HG03066 (cell line): ENCODE measurements around the gene PIGL.
"Not testable (repeated sequence)": the region's sequence is repeated elsewhere in the genome, so short reads cannot be mapped to it uniquely, and the experiment has no call there.

Experiments used
- ATAC-seq: cut with Tn5 transposase; IDR thresholded peaks from one replicate; pipeline ENCODE4 v1.9.1; 2021; ENCODE audit warnings: low read depth; ENCODE audit not compliant: unreplicated experiment

The PIGL gene

GRCh38 chr17:16301963-16302855, 85.2 kb downstream of the PIGL start:
- no peak for ATAC-seq

- no peak for ATAC-seq
Measured at GRCh38 chr17:16302856-16303255, 85.8 kb downstream of the PIGL start.

DNA sequence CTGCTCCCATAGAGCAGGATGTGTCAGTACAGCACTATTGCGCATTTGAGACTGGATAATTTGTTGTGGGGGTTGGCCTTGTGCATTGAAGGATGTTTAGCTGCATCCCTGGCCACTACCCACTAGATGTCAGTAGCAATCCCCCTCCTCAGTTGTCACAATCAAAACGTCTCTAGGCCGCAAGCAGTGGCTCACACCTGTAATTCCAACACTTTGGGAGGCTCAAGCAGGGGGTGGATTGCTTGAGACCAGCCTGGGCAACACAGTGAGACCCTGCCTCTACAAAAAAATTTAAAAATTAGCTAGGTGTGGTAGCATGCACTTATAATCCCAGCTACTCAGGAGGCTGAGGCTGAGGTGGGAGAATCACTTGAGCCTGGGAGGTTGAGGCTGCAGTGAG, 87.8 kb downstream of the PIGL start:
- ATAC-seq: no peak

DNA sequence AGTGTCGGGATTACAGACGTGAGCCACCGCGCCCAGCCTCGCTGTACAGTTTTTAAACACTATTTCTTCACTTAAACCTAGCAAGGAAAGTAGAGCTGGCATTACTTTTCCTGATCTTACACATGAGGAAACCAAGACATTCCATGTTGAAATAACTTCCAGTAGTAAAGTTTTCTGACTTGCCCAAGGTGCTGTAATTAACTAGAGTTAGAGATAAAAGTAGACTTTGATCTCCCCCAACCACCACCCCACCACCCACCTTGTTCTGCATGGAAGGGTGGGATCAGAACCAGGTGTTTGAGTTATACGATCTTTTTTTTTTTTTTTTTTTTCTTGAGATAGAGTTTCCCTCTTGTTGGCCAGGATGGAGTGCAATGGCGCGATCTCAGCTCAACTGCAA, 89.2 kb downstream of the PIGL start:
- no peak for ATAC-seq

DNA sequence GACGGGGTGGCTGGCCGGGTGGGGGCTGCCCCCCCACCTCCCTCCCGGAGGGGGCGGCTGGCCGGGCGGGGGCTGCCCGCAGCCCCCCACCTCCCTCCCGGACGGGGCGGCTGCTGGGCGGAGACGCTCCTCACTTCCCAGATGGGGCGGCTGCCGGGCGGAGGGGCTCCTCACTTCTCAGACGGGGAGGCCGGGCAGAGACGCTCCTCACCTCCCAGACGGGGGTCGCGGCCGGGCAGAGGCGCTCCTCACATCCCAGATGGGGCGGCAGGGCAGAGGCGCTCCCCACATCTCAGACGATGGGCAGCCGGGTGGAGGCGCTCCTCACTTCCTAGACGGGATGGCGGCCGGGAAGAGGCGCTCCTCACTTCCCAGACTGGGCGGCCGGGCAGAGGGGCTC, 95.1 kb downstream of the PIGL start:
- not testable (repeated sequence) for ATAC-seq

DNA sequence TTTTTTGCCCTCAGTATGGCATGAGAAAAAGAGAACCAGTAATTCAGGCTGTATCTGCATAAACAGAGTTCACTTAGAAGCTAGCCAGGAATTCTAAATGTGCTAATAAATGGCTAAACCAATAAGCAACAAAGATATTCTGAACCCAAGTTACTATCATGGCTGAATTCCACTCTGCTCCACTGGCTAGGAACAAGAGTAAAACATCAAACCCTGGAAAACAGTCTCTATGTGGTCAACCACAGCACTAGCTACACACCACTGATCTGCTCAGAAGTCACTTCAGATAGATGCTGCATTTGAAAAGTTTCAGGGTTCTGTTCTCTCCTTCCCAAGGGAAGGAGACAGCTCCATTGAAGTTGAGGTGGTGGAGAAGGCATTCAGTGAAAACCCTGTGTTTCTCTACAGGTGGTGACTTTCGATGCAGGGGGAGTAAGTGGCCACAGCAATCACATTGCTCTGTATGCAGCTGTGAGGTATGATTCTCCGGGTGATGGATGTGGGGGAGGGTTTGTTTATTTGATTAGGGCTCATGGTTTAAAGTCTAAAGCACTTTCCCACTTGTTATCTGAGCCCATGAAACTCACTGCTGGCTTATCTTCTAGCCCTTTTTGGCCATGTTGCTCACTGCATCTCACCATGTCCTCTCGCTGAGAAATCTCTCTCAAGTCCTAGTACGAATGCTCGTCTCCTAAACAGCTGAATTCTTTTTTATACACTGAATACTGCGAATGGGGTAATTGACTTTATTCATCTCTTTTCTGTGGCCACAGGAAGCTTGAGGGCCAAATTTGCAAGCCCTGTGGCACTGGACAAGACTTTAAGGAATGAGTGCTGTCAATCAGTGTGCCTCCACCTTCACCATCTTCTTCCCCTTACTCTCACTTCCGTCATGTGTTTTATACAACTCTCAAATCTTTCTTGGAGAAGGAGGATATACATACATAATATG, 96.4 kb downstream of the PIGL start:
- no peak for ATAC-seq

GRCh38 chr17:16314189-16314588, 97.2 kb downstream of the PIGL start:
- no peak for ATAC-seq

DNA sequence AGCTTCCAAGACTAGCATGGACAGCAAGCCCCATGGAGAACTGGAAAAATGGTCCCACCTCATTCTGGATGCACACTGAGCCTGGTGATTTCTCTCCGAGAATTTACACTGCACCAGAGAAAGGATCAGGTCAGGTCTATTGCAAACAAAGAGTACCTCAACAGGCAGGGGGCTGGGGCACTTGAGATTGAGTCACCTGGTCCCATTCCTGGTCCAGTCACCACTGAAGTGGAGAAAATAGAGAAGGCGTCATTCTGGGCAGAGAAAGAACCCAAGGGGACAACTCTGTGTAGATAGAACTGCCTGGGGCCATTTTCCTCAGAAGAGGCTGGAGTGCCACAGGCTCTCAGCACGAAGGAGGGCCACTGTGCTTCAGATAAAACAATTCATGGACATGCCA, 97.8 kb downstream of the PIGL start:
- ATAC-seq: no peak

- no peak for ATAC-seq
Measured at GRCh38 chr17:16319969-16320368, 103.0 kb downstream of the PIGL start.

DNA sequence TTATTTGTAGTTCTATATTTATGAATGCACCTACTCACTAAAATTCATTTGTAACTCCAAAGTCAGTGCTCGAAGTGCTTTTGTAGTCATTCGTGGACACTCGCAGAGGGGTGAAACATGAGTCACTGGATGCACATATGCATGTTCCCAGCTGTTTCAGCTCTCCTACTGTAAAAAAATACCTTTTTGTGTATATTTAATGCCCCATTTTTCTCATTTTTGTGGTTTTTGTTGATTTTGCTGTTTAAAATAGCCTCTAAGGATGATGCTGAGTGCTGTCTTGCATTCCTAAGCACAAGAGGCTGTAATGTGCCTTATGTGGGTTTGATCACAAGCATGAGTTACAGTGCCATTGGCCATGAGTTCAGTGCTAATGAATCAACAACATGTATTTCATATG, 105.6 kb downstream of the PIGL start:
- ATAC-seq: no peak

DNA sequence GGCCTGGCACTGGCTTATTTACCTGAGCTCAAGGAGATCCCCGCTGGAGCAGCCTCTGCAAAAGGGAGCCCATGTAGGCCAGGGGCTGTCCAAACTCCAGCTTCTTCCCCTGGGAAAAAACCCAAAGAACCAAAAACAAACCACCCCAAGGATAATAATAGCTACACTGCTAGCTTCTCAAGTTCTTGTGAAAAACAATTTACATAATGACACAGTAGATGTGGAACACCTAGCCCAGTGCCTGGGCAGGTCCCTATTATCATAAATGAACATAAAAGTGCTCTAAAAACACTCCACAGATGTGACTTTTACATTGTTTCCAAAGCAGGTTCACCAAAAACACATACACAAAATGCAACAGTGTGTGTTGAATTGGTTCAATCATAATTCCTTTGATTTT, 109.0 kb downstream of the PIGL start:
- no peak for ATAC-seq

- no peak for ATAC-seq
Measured at GRCh38 chr17:16327018-16327417, 110.0 kb downstream of the PIGL start.

DNA sequence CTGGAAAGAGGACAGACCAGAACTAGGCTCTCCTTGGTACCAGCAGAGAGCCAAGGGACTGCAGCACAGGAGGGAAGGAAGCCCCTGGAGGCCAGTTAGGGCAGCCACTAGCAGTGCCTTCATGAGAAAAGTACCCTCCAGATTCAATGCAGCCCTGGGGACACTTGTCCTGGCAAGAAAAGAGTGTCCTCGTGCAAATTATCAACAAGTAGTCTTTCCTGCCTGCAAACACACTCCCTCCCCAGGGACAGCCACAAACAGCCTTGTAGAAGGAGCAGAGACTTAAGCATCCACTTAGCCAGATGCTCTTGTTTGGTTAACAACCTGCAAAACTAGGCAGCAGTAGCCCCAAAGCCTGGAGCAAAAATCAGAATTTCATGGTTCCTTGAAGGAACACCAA, 112.0 kb downstream of the PIGL start:
- no peak for ATAC-seq

- ATAC-seq: no peak
Measured at GRCh38 chr17:16329519-16330271, 112.7 kb downstream of the PIGL start.

DNA sequence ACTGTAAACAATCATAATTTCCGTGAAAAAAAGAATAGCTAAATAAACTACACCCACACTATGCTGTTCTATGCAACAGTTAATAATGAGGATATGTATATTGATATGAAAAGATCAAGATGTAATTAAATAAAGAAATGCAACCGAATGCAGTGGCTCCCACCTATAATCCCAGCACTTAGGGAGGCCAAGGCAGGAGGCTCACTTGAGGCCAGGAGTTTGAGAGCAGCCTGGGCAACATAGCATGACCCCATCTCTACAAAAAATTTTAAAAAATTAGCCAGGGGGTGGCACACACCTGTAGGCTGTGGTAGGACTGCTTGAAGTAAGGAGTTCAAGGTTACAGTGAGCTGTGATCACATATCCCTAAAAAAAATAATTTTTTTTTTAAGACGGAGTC, 121.4 kb downstream of the PIGL start:
- no peak for ATAC-seq

DNA sequence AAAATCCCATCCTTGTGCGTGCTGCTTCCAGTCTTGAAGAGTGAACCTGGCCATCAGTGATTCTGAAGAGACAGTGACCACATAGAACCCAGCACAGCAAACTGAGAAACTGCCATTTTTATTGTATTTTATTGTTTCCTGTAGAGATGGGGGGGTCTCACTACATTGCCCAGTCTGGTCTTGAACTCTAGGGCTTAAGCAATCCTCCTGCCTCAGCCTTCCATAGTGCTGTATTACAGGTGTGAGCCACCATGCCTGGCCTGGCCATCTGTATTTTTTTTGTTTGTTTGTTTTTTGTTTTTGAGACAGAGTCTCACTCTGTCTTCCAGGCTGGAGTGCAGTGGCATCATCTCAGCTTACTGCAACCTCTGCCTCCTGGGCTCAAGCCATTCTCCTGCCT, 122.4 kb downstream of the PIGL start:
- no peak for ATAC-seq

- no peak for ATAC-seq
Measured at GRCh38 chr17:16339959-16340358, 122.9 kb downstream of the PIGL start.

- no peak for ATAC-seq
Measured at GRCh38 chr17:16342979-16343378, 126.0 kb downstream of the PIGL start.

DNA sequence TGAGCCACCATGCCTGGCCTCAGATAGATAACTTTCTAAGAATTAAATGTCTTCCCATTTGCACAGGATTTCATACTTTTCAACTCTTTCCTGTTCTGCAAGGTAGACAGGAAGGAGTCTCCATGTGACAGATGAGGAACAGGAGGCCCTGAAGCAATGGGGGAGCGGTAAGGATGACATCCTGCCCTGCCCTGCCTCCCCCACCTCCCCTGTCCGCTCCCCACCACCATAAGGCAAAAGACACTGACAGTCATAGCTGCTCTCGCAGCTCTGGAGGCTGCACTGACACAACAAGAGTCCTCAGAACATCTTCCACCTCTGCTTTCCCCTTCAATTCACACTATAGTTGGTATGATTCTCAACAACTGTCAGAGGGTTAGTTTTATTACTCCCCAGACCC, 126.6 kb downstream of the PIGL start:
- ATAC-seq: no peak

GRCh38 chr17:16345565-16345964, 128.6 kb downstream of the PIGL start:
- ATAC-seq: no peak
